HG02571 (cell line): ENCODE data around the gene CLEC18B.
A peak's percentile ranks its signal among the peaks of the same experiment; 100 is the strongest.
"Not testable (repeated sequence)": the region's sequence is repeated elsewhere in the genome, so short reads cannot be mapped to it uniquely, and the experiment has no call there.

Source experiments
- ATAC-seq: cut with Tn5 transposase; IDR thresholded peaks from one replicate; pipeline ENCODE4 v1.9.1; 2021; ENCODE audit warnings: mild to moderate bottlenecking, moderate library complexity; ENCODE audit not compliant: unreplicated experiment

Gene CLEC18B

DNA sequence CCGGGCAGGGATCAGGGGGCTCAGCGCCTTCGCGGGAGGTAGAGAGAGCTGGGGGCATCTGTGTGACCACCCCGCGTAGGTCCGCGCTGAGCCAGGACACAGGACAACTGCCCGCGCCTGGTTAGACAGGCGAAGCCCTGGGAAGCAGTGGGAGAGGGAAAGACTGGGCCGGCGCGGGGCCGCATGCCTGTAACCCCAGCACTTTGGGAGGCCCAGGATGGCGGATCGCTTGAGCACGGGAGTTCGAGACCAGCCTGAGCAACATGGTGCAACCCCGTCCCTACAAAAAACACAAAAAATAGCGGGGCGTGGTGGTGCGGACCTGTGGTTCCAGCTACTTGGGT, 13.9 kb downstream of the CLEC18B start:
- not testable (repeated sequence) for ATAC-seq

- not testable (repeated sequence) for ATAC-seq
These were observed 14.5 kb downstream of the CLEC18B start for GRCh38 chr16:74406600-74407361.

DNA sequence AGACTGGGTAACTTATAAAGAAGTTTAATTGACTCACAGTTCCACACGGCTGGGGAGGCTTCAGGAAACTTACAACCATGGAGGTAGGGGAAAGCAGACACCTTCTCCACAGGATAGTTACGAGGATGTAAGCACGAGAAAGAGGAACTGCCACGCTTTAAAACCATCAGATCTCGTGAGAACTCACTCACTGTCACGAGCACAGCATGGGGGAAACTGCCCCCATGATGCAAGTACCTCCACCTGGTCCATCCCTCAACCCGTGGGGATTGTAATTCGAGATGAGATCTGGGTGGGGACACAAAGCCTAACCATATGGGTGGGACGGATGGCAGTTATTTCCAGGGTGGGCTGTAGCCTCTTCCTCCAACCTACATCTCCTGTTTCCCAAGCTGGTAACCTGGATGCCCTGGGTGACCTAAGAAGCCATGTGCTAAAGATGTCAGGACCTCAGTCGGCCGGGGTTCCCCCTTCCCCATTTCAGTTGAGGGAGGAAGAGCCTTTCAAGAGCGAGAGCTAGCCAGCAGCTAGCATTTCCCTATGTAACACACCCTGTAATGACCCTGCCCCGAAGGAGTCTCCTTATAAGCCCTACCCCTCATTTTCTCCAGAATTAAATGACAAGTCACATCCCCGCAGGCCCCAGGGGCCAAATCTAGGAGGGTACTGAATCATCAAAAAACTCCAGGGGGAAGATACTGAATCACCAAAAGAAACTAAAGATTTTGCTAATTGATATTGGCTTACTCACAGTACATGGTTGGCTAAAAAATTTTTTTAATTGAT, 16.9 kb downstream of the CLEC18B start:
- not testable (repeated sequence) for ATAC-seq

DNA sequence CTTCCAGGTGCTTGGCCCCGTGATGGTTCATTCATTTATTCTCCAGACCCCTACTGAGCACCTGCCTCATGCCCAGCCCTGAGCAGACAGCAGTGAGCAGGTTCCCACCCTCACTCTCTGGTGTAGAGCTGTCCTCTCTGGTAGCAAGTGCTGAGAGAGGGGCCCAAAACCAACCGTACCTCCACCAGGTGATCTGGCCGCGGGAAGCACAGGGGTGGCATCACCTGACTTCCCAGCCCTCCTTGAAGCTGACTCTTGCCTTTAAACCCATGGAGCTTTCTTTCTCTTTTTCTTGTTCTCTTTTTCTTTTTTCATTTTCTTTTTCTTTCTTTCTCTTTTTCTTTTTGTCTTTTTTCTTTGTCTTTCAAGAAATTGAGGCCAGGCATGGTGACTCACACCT, 21.0 kb downstream of the CLEC18B start:
- ATAC-seq = not testable (repeated sequence)

DNA sequence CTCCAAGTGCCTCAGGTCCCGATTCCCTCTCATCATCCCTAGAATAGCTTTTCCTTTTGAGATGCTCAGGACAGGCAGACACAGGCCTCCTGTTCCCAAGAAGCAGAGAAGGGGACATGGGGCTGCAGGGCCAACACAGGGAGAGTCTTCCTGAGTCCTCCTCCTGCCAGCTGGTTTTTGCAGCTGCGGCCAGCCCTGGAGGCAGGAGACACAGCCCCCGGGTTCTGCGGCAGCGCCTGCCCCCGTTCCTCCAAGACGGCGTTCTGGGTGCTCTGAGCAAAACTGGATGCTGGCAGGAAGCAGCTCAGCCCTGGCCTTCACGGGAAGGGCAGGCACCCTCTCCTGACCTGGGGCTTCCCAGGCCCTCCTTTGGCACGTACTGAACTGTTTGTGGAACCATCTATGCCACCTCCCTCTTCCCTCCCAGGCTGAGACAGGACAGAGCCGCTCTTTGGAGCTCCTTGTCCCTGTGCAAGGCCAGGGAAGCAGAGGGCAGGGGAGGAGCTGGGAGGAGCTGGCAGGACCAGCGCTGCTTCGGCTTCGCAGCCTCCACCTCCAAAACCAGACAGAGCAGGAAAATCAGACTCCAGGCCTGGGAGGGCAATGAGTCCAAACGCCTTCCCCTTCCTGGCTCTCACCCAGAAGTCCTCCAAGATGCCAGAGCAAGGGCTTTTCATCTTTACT, 22.9 kb downstream of the CLEC18B start:
- not testable (repeated sequence) for ATAC-seq

DNA sequence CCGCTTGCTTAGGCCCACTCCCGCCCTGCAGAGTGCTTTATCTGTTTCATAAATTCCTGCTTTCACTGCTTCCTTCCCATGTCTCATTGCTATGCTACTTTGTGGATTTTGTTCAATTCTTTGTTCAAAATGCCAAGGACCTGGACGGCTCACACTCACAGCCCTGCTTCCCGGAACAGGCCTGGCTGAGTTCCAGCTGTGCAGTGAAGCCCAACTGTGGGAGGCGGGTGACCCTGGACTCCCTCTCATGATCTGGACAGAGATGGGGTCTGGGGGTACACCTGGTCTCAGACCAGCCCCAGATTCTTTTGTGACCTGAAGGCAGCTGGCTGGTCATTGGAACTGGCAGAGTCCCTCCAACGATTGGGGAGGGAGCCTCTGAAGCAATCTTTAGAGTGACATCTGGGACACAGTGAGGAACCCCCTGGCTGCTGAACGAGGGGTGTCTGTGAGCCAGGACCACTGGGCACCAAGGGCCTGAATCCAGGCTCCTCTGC, 24.7 kb downstream of the CLEC18B start:
- not testable (repeated sequence) for ATAC-seq

DNA sequence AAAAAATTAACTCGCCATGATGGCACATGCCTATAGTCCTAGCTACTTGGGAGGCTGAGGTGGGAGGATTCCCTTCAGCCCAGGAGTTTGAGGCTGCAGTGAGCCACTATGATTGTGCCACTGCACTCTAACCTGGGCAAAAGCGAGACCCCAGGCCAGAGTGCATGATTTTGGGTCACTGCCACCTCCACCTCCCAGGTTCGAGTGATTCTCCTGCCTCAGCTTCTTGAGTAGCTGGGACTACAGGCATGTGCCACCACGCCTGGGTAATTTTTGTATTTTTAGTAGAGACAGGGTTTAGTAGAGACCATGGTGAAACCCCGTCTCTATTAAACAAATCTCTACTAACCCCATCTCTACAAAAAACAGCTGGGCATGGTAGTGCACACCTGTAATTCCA, 26.7 kb downstream of the CLEC18B start:
- ATAC-seq = not testable (repeated sequence)

DNA sequence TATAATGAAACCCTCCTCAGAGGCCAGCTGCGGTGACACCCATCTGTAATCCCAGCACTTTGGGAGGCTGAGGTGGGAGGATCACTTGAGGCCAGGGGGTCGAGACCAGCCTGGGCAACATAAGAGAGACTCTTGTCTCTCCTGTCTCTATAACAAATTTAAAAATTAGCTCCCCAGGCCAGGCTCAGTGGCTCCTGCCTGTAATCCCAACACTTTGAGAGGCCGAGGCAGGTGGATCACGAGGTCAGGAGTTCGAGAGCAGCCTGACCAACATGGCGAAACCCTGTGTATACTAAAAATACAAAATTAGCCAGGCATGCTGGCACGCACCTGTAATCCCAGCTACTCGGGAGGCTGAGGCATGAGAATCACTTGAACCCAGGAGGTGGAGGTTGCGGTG, 27.1 kb downstream of the CLEC18B start:
- not testable (repeated sequence) for ATAC-seq

GRCh38 chr16:74391454-74392050, 29.7 kb downstream of the CLEC18B start:
- ATAC-seq = not testable (repeated sequence)

GRCh38 chr16:74382339-74383034, 38.8 kb downstream of the CLEC18B start:
- ATAC-seq = not testable (repeated sequence)

DNA sequence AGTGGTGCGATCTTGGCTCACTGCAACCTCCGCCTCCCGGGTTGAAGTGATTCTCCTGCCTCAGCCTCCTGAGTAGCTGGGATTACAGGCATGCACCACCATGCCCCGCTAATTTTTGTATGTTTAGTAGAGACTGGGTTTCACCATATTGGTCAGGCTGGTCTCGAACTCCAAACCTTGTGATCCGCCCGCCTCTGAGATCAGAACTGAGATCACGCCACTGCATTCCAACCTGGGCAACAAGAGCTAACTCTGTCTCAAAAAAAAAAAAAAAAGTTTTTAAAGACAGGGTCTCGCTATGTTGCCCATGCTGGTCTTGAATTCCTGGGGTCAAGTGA, 47.5 kb downstream of the CLEC18B start:
- not testable (repeated sequence) for ATAC-seq

GRCh38 chr16:74372953-74373846, 48.1 kb downstream of the CLEC18B start:
- no peak for ATAC-seq

- no peak for ATAC-seq
These were observed 48.9 kb downstream of the CLEC18B start for GRCh38 chr16:74372369-74372768.

- ATAC-seq = not testable (repeated sequence)
These were observed 50.7 kb downstream of the CLEC18B start for GRCh38 chr16:74370338-74371135.

DNA sequence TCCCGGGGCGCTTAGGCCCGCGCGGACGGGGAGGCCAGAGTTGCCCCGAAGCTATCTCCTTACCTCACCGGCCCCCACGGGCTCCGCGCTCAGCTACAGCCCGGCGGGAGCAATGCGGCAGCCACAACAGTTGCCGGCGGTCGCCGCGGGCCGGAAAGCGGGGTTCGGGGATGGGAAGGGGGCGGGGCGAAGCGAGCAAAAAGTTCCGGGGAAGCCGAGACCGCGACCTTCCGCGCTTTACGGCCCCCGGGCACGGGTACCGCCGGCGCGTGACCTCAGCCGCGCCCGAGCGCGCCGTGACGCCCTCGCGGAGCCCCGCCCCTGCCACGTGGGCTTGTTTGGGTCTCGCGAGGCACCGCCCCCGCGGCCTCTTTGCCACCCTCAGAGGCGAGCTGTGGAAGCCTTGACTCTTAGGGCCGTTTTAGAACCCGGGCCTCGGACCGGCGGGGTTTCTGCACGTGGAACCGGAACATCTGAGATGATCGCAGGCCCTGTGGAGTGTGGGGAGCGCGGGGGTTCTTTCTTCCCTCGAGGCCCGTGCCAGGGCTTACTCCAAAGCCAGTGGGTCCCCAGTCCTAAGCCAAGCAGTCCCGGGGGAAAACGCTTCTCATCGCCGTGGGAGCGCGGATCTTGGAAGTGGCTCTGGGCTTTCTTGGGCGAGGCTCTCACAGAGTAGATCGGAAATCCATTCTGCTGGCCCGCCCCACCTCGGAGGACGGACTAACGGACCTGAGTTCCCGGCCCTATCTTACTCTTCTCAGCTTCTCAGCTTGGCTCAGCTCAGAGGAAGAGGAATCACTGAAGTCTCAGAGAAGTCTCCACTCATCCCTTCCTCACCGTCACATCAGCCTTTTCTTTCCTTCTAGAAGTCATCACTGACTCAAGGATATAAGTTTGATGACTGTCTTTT, 53.0 kb downstream of the CLEC18B start:
- ATAC-seq = peak; percentile 94

GRCh38 chr16:74367469-74368001, 53.7 kb downstream of the CLEC18B start:
- peak; percentile 46 for ATAC-seq
